ENCODE results near the gene NOP16.

Gene NOP16

DNA sequence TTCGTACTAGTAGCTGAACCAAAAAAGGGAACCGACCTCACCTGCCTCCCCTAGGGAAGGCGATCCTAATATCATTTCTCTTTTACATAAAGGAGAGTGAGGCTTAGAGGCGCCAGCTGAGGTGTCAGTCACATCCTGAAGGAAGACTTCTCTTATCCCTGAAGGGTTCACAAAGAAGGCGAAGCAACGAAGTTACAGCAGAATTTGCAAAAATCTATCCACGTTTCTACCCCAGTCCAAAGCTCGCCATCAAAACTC, 26.2 kb downstream of the NOP16 start:
- peak overlapping the region; percentile 88 to 90 for H3K9ac ChIP-seq (ENCODE audit: low read depth in 1 of 2, low read length in 2 of 2)
- peak overlapping the region; percentile 61 to 76 for H3K27ac ChIP-seq (ENCODE audit: low read depth in 2 of 2, low read length in 2 of 2)
- H3K9me3 ChIP-seq (ENCODE audit: control insufficient read depth in 2 of 2, low read length in 2 of 2), result no peaks in the 10 kb centered on the region
- H3K36me3 ChIP-seq (ENCODE audit: control insufficient read depth in 2 of 2, insufficient read depth in 2 of 2, low read length in 2 of 2), result peaks cover 3 to 8% of the 10 kb centered on the region in 2 donors
- peak overlapping the region; percentile 89 to 97 for H3K4me3 ChIP-seq (ENCODE audit: low read length in 2 of 2)
- H3K4me1 ChIP-seq (ENCODE audit: control insufficient read depth in 2 of 2, insufficient read depth in 2 of 2, low read length in 2 of 2), result peaks cover 8 to 14% of the 10 kb centered on the region in 2 donors
- H3K27me3 ChIP-seq (ENCODE audit: control insufficient read depth in 2 of 2, insufficient read depth in 2 of 2, low read length in 2 of 2), result peaks cover 0 to under 1% of the 10 kb centered on the region in 2 donors

DNA sequence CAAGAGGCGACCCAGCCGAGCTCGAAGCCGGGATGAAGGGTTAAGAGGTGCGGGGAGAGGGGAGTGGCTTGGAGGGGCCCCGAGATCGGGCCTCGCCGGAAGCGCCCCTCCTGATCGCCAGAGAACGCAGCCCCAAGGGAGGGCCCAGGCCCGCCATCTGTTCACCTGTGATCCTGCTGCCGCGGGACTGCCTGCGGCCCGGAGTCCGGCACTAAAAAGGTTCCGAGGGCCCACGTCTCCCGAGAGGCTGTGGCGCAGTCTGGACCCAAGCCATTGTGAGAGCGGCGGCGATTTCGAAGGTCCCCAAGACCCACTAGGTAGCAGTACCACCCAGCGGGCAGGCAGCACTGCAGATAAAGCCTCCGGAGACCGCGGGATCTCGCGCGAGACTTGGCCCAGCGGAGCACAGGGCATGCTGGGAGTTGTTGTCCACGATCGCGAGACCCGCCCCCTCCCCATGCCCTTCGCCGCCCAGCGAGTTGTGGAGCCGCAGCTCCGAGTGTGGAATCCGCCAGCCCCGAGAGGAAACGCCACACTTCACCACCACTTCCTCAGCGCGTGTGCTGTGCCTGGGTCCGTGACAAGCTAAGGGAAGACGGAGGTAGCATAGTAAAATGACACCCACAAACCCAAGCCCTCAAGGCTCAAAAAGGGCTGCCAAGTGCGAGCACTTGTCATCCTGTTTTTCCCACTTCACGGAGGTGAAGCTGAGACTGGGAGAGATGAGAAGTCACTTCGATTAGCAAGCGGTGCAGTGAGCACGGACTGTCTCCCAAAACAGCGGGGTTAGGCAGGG, 26.8 kb downstream of the NOP16 start, which contains the start of gene KIAA1191:
TSS of gene KIAA1191 (minus strand) at position 328 of the 796 bp plus-strand sequence. CDS start 2,256 bp downstream, outside the sequence.
- Histone ChIP-seq H3K9ac (ENCODE audit: low read depth in 1 of 2, low read length in 2 of 2) (peak within 1 kb of the TSS; percentile 88 to 90), H3K4me3 (ENCODE audit: low read length in 2 of 2) (peak within 1 kb of the TSS; percentile 89 to 97), H3K27ac (ENCODE audit: low read depth in 2 of 2, low read length in 2 of 2) (peak within 1 kb of the TSS; percentile 61 to 76), H3K9me3 (ENCODE audit: control insufficient read depth in 2 of 2, low read length in 2 of 2) (no peaks in the 10 kb centered on the region), H3K27me3 (ENCODE audit: control insufficient read depth in 2 of 2, insufficient read depth in 2 of 2, low read length in 2 of 2) (no peaks in the 10 kb centered on the region), H3K4me1 (ENCODE audit: control insufficient read depth in 2 of 2, insufficient read depth in 2 of 2, low read length in 2 of 2) (peaks cover 8 to 14% of the 10 kb centered on the region in 2 donors), H3K36me3 (ENCODE audit: control insufficient read depth in 2 of 2, insufficient read depth in 2 of 2, low read length in 2 of 2) (peaks cover 6 to 9% of the 10 kb centered on the region in 2 donors)

DNA sequence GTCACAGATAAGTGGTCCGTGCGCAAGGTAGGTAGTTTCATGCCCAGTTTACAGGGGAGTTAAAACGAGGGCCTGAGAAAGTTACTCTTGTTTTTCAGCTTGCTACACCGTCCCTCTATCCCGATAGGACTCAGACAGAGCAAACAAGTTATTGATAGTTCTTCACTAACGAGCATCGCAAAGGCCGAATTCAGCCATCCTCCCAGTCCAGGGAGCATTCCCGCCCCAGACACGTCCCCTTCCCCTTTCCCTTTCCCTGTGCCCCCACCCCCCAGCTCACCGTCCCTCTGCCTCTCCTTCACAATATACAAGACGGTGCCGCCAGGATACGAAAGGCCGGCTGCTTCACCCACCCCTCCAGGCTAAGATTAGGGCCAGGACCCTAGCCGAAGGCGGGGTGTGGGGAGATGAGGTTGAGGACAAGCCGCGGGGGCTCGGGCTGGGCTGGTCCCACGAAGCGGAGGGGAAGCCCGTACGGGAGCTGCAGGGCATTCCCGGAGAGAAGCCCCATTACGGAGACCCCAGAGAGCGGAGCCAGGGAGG, 27.4 kb downstream of the NOP16 start:
- H3K4me1 ChIP-seq (ENCODE audit: control insufficient read depth in 2 of 2, insufficient read depth in 2 of 2, low read length in 2 of 2), result peaks cover 8 to 14% of the 10 kb centered on the region in 2 donors
- H3K27me3 ChIP-seq (ENCODE audit: control insufficient read depth in 2 of 2, insufficient read depth in 2 of 2, low read length in 2 of 2), result no peaks in the 10 kb centered on the region
- H3K27ac ChIP-seq (ENCODE audit: low read depth in 2 of 2, low read length in 2 of 2), result peak overlapping the region; percentile 61 to 76

DNA sequence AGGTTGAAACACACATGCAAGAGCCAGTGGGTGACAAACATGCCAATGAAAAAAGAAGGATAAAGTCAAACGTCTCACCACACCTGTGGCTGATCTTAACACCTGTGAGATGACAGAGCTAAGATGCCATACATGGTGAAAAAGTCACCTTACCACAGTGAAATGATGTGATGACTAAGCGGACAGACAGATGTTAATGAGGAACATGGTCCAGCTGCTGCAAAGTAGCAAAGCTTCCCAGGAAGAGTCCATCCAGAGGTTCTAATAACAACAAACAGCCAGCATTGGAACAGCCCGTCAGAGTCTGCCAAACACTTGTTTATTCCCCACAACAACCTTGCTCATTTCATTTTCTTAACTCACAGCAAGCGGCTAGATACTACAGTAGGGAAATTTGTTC, 28.7 kb downstream of the NOP16 start:
- Histone ChIP-seq H3K9me3 (ENCODE audit: control insufficient read depth in 2 of 2, low read length in 2 of 2) (no peaks in the 10 kb centered on the region), H3K27ac (ENCODE audit: low read depth in 2 of 2, low read length in 2 of 2) (no peak overlapping the region), H3K4me1 (ENCODE audit: control insufficient read depth in 2 of 2, insufficient read depth in 2 of 2, low read length in 2 of 2) (peaks cover 5 to 7% of the 10 kb centered on the region in 2 donors), H3K27me3 (ENCODE audit: control insufficient read depth in 2 of 2, insufficient read depth in 2 of 2, low read length in 2 of 2) (no peaks in the 10 kb centered on the region), H3K9ac (ENCODE audit: low read depth in 1 of 2, low read length in 2 of 2) (no peak overlapping the region), H3K36me3 (ENCODE audit: control insufficient read depth in 2 of 2, insufficient read depth in 2 of 2, low read length in 2 of 2) (peaks cover 17 to 19% of the 10 kb centered on the region in 2 donors), H3K4me3 (ENCODE audit: low read length in 2 of 2) (no peak overlapping the region)

More for the DNA sequence above, 27.4 kb downstream of the NOP16 start:
- H3K4me3 ChIP-seq (ENCODE audit: low read length in 2 of 2), result peak overlapping the region; percentile 89 to 97
- peaks cover 7 to 14% of the 10 kb centered on the region in 2 donors for H3K36me3 ChIP-seq (ENCODE audit: control insufficient read depth in 2 of 2, insufficient read depth in 2 of 2, low read length in 2 of 2)
- no peaks in the 10 kb centered on the region for H3K9me3 ChIP-seq (ENCODE audit: control insufficient read depth in 2 of 2, low read length in 2 of 2)
- peak overlapping the region; percentile 88 to 90 for H3K9ac ChIP-seq (ENCODE audit: low read depth in 1 of 2, low read length in 2 of 2)

DNA sequence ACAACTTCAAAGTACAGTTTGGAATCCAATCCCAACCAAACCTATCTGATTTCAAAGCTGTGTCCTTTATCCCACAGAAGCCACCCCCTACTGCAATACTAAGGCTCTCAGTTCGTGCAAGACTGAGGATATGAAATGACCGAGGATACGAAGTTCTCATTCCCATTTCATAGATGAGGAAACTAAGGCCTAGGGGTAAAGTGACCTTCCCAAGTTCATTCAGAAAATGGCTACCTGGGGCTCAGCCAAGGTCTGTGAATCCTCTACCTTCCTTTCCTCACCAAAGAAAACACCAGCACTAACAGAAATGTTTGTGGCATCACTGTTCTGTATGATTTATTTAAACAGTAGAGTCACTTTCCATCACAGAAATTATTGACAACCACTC, 32.2 kb downstream of the NOP16 start:
- Histone ChIP-seq H3K4me1 (ENCODE audit: control insufficient read depth in 2 of 2, insufficient read depth in 2 of 2, low read length in 2 of 2) (no peaks in the 10 kb centered on the region), H3K9me3 (ENCODE audit: control insufficient read depth in 2 of 2, low read length in 2 of 2) (no peaks in the 10 kb centered on the region), H3K27me3 (ENCODE audit: control insufficient read depth in 2 of 2, insufficient read depth in 2 of 2, low read length in 2 of 2) (no peaks in the 10 kb centered on the region), H3K27ac (ENCODE audit: low read depth in 2 of 2, low read length in 2 of 2) (no peak overlapping the region), H3K9ac (ENCODE audit: low read depth in 1 of 2, low read length in 2 of 2) (no peak overlapping the region), H3K36me3 (ENCODE audit: control insufficient read depth in 2 of 2, insufficient read depth in 2 of 2, low read length in 2 of 2) (peaks cover 38 to 40% of the 10 kb centered on the region in 2 donors), H3K4me3 (ENCODE audit: low read length in 2 of 2) (no peak overlapping the region)

DNA sequence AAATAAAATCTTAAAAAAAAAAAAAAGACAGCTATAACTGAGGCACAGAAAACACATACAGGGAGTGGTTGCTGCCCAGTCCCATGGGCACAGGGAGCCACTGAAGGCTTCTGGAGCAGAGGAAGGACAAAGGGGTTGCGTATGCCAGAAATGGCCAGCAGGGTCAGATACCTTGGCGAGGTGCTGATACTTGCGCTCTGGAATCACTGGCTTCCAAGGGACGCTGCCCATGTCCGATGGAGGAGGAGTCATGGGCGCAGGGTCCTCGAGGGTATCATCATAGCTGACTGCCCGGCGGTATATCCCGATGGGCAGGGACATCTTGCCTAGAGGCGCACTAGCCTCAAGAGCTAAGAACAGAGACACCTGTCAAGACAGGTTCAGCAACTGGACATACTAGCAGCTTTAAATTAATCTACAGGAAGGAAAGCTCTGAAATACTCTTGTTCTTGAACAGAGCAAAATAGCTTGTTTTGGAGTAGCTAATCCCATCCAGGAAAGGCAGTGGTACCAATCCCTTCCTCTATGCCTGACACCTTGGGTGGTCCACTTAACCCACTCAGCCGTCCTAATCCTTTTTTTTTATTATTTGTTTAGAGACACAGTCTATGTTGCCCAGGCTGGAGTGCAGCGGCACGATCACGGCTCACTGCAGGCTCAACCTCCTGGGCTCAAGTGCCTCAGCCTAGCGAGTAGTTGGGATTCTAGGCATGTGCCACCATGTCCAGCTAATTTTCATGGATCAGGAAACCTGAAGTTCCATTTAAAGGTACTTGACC, 32.8 kb downstream of the NOP16 start:
- Histone ChIP-seq H3K36me3 (ENCODE audit: control insufficient read depth in 2 of 2, insufficient read depth in 2 of 2, low read length in 2 of 2) (peaks cover 41 to 44% of the 10 kb centered on the region in 2 donors), H3K27me3 (ENCODE audit: control insufficient read depth in 2 of 2, insufficient read depth in 2 of 2, low read length in 2 of 2) (no peaks in the 10 kb centered on the region), H3K9me3 (ENCODE audit: control insufficient read depth in 2 of 2, low read length in 2 of 2) (no peaks in the 10 kb centered on the region), H3K4me1 (ENCODE audit: control insufficient read depth in 2 of 2, insufficient read depth in 2 of 2, low read length in 2 of 2) (no peaks in the 10 kb centered on the region), H3K9ac (ENCODE audit: low read depth in 1 of 2, low read length in 2 of 2) (no peak overlapping the region), H3K27ac (ENCODE audit: low read depth in 2 of 2, low read length in 2 of 2) (no peak overlapping the region), H3K4me3 (ENCODE audit: low read length in 2 of 2) (no peak overlapping the region)

DNA sequence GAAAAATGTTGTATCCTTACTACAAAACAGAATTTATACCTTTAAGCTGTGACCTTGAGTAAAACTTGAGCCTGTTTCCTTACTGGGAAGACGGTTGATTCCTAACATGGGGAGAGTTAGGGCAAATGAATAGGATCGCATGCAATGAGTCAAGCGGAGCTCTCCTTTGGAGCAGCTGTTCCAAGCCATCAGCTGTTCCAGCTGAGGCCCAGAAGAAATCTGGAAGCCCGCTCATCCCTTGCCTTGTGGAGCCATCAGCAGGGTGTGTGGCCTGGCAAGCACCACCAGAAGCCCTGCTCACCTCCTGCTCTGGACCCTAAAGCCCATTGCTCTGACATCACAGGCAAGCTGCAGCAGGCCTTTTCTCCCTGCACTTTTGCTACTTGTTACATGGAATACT, 34.9 kb downstream of the NOP16 start:
- no peak overlapping the region for H3K9ac ChIP-seq (ENCODE audit: low read depth in 1 of 2, low read length in 2 of 2)

DNA sequence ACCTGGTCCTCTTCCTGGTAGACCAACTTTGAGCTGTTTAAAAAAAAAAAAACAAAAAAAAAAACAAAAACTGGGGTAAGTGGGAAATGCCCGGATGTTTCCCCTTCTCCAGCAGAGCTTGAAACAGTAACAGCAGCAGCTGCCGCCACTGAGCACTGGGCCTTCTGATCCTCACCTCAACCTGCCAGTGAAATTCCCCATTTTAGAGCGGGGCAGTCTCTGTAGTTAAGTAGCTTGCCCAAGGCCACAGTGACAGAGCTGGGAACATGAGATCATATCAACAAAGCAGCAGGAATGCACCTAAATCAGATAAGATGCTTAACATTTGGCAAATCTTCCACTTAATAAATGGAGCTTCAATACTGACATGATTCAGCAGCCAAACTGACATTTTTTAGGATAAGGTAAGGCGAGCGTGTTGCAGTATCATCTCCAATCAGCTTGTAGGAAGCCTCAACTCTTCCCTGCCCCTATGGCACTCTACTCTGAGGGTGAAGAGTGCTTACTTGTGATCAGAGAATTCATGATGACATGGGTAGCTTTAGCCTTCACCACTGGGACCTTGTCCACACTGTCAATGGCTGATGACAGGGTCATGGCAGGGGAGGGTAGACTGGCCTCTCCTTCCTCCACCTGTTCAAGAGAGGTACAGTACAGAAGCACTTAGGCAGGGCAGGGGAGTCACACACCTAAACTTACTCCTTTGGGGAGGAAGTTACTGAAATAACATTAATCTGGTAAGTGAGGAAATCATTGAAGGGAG, 36.1 kb downstream of the NOP16 start:
- H3K9me3 ChIP-seq (ENCODE audit: control insufficient read depth in 2 of 2, low read length in 2 of 2), result no peaks in the 10 kb centered on the region
- peaks cover 64 to 72% of the 10 kb centered on the region in 2 donors for H3K36me3 ChIP-seq (ENCODE audit: control insufficient read depth in 2 of 2, insufficient read depth in 2 of 2, low read length in 2 of 2)
- H3K4me3 ChIP-seq (ENCODE audit: low read length in 2 of 2), result no peak overlapping the region
- H3K27me3 ChIP-seq (ENCODE audit: control insufficient read depth in 2 of 2, insufficient read depth in 2 of 2, low read length in 2 of 2), result no peaks in the 10 kb centered on the region
- H3K4me1 ChIP-seq (ENCODE audit: control insufficient read depth in 2 of 2, insufficient read depth in 2 of 2, low read length in 2 of 2), result no peaks in the 10 kb centered on the region
- no peak overlapping the region for H3K27ac ChIP-seq (ENCODE audit: low read depth in 2 of 2, low read length in 2 of 2)
- H3K9ac ChIP-seq (ENCODE audit: low read depth in 1 of 2, low read length in 2 of 2), result no peak overlapping the region

More for the DNA sequence above, 34.9 kb downstream of the NOP16 start:
- H3K4me1 ChIP-seq (ENCODE audit: control insufficient read depth in 2 of 2, insufficient read depth in 2 of 2, low read length in 2 of 2), result no peaks in the 10 kb centered on the region
- H3K9me3 ChIP-seq (ENCODE audit: control insufficient read depth in 2 of 2, low read length in 2 of 2), result no peaks in the 10 kb centered on the region
- no peak overlapping the region for H3K27ac ChIP-seq (ENCODE audit: low read depth in 2 of 2, low read length in 2 of 2)
- H3K4me3 ChIP-seq (ENCODE audit: low read length in 2 of 2), result no peak overlapping the region
- no peaks in the 10 kb centered on the region for H3K27me3 ChIP-seq (ENCODE audit: control insufficient read depth in 2 of 2, insufficient read depth in 2 of 2, low read length in 2 of 2)
- H3K36me3 ChIP-seq (ENCODE audit: control insufficient read depth in 2 of 2, insufficient read depth in 2 of 2, low read length in 2 of 2), result peaks cover 55 to 61% of the 10 kb centered on the region in 2 donors

DNA sequence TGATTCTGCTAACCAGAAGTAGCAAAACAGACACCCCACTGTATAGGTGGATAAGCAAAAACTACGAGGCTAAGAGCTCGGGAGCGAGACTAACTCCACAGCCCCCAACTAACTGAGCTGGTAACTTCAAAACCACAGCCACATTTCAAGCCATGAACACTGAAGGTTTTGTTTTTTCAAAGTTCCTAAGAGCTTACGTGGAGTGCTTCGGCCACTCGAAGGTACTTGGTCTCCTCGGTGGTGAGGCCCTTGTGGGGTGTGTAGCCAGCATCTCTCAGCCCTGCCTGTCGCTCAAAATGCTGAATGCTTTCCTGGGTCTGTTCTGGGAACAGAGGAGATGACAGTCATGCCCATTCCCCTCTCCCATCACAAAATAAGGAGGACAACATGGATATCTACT, 38.0 kb downstream of the NOP16 start:
- no peak overlapping the region for H3K27ac ChIP-seq (ENCODE audit: low read depth in 2 of 2, low read length in 2 of 2)
- H3K9me3 ChIP-seq (ENCODE audit: control insufficient read depth in 2 of 2, low read length in 2 of 2), result no peaks in the 10 kb centered on the region
- H3K4me1 ChIP-seq (ENCODE audit: control insufficient read depth in 2 of 2, insufficient read depth in 2 of 2, low read length in 2 of 2), result no peaks in the 10 kb centered on the region
- H3K4me3 ChIP-seq (ENCODE audit: low read length in 2 of 2), result no peak overlapping the region
- no peaks in the 10 kb centered on the region for H3K27me3 ChIP-seq (ENCODE audit: control insufficient read depth in 2 of 2, insufficient read depth in 2 of 2, low read length in 2 of 2)
- peaks cover 69 to 77% of the 10 kb centered on the region in 2 donors for H3K36me3 ChIP-seq (ENCODE audit: control insufficient read depth in 2 of 2, insufficient read depth in 2 of 2, low read length in 2 of 2)
- no peak overlapping the region for H3K9ac ChIP-seq (ENCODE audit: low read depth in 1 of 2, low read length in 2 of 2)
